A549 treated with dexamethasone at 1 μM for 4 hours (cell line): ENCODE results near the gene GPR22. TPM values are rescaled to one million over a fixed set of nuclear protein-coding genes. Genes with fewer than 3 reads are reported as not detected.

Source experiments
- total RNA-seq: library from RNA; stranded (reverse); fragments of 200-300 nt; extraction: Qiagen RNA extraction; gene quantifications from 5 replicates; pipeline ENCODE4 v1.2.3, GENCODE V29; 2022

The GPR22 gene
- not detected in 5 replicates for total RNA-seq

GRCh38 chr7:107469929-107470328, at the start of gene GPR22:
Gene GPR22, plus strand, starts transcription at chr7:107470057. Its CDS starts 4,004 bp downstream, at chr7:107474061.

Other genes with a start within 250 kb of the GPR22 start
- 10.1 to 13.6 TPM (median 12.1 TPM) in 5 replicates for gene COG5, start 93.9 kb downstream of the GPR22 start, total RNA-seq
- gene DUS4L, start 93.9 kb downstream of the GPR22 start, total RNA-seq: 8.5 to 10.9 TPM (median 9.7 TPM) in 5 replicates
- 37.7 to 47.0 TPM (median 44.1 TPM) in 5 replicates for gene BCAP29, start 110.2 kb downstream of the GPR22 start, total RNA-seq
- 0.02 to 0.11 TPM (median 0.06 TPM) in 5 replicates for gene SLC26A4, start 190.8 kb downstream of the GPR22 start, total RNA-seq